ENCODE results near the gene TOMM40. TPM values are rescaled to one million over a fixed set of nuclear protein-coding genes. Genes with fewer than 3 reads are reported as not detected.

TOMM40 gene
- total and polyA plus RNA-seq, 9 of the 15 experiments (the other 6 are each of a cell fraction or from before 2014, with no cell fraction given) = 0.89 to 290 (median 160) TPM

DNA sequence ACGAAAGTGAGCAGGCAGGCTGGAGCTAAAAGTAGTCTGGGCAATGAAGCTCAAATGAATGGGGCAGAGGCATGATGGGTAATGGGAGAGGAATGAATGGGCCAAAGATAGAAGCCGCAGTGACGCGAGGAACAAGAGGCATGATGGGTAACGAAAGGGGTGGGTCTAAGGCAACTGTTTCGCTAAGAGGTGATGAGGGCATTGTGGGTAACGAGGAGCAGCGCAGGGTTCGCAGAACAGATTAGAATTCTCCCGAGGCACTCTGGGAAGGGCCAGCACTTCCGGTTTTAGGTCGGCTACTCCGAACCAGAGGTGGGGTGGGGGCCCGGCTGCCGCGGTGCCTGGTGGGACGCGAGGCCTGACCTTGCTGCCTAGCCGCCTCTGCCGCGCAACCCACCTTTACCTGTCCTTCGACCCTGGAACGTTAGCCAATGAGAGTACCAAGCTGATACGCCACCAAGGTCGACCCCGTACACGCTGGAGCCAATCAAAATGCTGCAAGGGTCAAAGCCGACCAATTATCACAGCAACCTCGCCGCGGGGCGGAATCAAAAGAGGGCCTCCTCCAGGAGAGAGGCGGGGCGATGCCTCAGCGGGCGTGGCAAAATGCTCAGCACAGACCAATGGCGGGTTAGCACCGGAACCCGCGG, 563 bp upstream of the TOMM40 start (continued):
- TF ChIP-seq YY1 (IDR thresholded peaks at IDR 0.05; ENCODE audit: borderline replicate concordance in 1 of 3, control insufficient read depth in 1 of 3, extremely low read depth in 1 of 3, insufficient read depth in 3 of 3, insufficient read length in 1 of 3, insufficient replicate concordance in 2 of 3, low read depth in 1 of 3, low read length in 2 of 3) (peak in 2 of 3 experiments; percentile 36 to 76), FOXP4 (CRISPR knock-in tag; IDR thresholded peaks at IDR 0.05; ENCODE audit: borderline replicate concordance) (0 out of 2 replicates have a peak, but pooled peaks have one; percentile 55), RAD21 (CRISPR knock-in tag; conservative IDR thresholded peaks at IDR 0.05 in 1 of 2, IDR thresholded peaks at IDR 0.05 in 1 of 2) (peak in 1 of 2 experiments; percentile 18; a peak in 1 of 4 replicates), DNMT1 (IDR thresholded peaks at IDR 0.05) (no peak), GTF2E2 (tag; IDR thresholded peaks at IDR 0.05) (no peak; the same call in 1 of the 2 replicates), NFATC3 (IDR thresholded peaks at IDR 0.05) (no peak), SPI1 (IDR thresholded peaks at IDR 0.05; ENCODE audit: borderline replicate concordance, low read depth, low read length) (peak; percentile 95), ZEB2 (IDR thresholded peaks at IDR 0.05) (peak; percentile 71; the same call in 1 of the 2 replicates), TCF7L2 (IDR thresholded peaks at IDR 0.05; ENCODE audit: low read depth, low read length) (peak; percentile 79; the same call in 1 of the 2 replicates), TGIF2 (CRISPR knock-in tag; IDR thresholded peaks at IDR 0.05) (no peak), FOXK2 (conservative IDR thresholded peaks at IDR 0.05 in 1 of 2, IDR thresholded peaks at IDR 0.05 in 1 of 2; ENCODE audit: low read depth in 2 of 2) (peak; percentile 89 to 92), PHF20 (IDR thresholded peaks at IDR 0.05; ENCODE audit: partially characterized antibody) (peak; percentile 53), KAT7 (CRISPR knock-in tag; IDR thresholded peaks at IDR 0.05; ENCODE audit: borderline replicate concordance) (no peak), SP2 (IDR thresholded peaks at IDR 0.05; ENCODE audit: extremely low read depth, low read depth, low read length, poor library complexity, severe bottlenecking) (peak; percentile 52), AFF4 (CRISPR knock-in tag; IDR thresholded peaks at IDR 0.05) (no peak)
- TF ChIP-seq, protein P1, sequence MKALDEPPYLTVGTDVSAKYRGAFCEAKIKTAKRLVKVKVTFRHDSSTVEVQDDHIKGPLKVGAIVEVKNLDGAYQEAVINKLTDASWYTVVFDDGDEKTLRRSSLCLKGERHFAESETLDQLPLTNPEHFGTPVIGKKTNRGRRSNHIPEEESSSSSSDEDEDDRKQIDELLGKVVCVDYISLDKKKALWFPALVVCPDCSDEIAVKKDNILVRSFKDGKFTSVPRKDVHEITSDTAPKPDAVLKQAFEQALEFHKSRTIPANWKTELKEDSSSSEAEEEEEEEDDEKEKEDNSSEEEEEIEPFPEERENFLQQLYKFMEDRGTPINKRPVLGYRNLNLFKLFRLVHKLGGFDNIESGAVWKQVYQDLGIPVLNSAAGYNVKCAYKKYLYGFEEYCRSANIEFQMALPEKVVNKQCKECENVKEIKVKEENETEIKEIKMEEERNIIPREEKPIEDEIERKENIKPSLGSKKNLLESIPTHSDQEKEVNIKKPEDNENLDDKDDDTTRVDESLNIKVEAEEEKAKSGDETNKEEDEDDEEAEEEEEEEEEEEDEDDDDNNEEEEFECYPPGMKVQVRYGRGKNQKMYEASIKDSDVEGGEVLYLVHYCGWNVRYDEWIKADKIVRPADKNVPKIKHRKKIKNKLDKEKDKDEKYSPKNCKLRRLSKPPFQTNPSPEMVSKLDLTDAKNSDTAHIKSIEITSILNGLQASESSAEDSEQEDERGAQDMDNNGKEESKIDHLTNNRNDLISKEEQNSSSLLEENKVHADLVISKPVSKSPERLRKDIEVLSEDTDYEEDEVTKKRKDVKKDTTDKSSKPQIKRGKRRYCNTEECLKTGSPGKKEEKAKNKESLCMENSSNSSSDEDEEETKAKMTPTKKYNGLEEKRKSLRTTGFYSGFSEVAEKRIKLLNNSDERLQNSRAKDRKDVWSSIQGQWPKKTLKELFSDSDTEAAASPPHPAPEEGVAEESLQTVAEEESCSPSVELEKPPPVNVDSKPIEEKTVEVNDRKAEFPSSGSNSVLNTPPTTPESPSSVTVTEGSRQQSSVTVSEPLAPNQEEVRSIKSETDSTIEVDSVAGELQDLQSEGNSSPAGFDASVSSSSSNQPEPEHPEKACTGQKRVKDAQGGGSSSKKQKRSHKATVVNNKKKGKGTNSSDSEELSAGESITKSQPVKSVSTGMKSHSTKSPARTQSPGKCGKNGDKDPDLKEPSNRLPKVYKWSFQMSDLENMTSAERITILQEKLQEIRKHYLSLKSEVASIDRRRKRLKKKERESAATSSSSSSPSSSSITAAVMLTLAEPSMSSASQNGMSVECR (CRISPR knock-in tag; IDR thresholded peaks at IDR 0.05) = no peak

Data from K562 (cell line).